H1 (cell line): Measurements from ENCODE around the gene CRISPLD2. TPM values are rescaled to one million over a fixed set of nuclear protein-coding genes. Genes with fewer than 3 reads are reported as not detected.

Source experiments
- POU5F1 ChIP-seq: IDR thresholded peaks from 2 replicates; pipeline ENCODE4 v1.6.1; 2011; ENCODE audit warnings: low read depth, mild to moderate bottlenecking, low read length, moderate library complexity
- SIX5 ChIP-seq: IDR thresholded peaks from 2 replicates; pipeline ENCODE4 v1.6.1; 2011; ENCODE audit warnings: mild to moderate bottlenecking, low read depth, low read length
- polyA plus RNA-seq, 7 experiments: library from polyadenylated mRNA; depleted of rRNA in 3 of 7; stranded (reverse) in 5 of 7; unstranded in 2 of 7; fragments of >200 nt in 5 of 7; fragments of 200-250 nt in 2 of 7; gene quantifications; 1 replicate in 5 of 7; 2 replicates in 1 of 7; 4 replicates in 1 of 7; pipeline versions ENCODE4 v1.2.1 to v1.2.3, GENCODE V29; 2011 to 2013; ENCODE audit warnings: missing spikeins in 2 of 7, mixed read lengths in 2 of 7
- total RNA-seq: library from RNA; stranded (reverse); fragmentation: NEBNext Ultra II Directional; extraction: Animal tissue kit (Norgen Biotek cat#: 25700); gene quantifications from 2 replicates; pipeline ENCODE4 v1.2.1, GENCODE V29; 2021

The CRISPLD2 gene
- total and polyA plus RNA-seq, 2 of the 8 experiments (the other 6 are each of a cell fraction or from before 2014, with no cell fraction given): 2.7 to 5.1 TPM

- no peak for TF ChIP-seq POU5F1
- TF ChIP-seq SIX5: no peak
Measured at GRCh38 chr16:84885342-84885910, 65.6 kb downstream of the CRISPLD2 start (continued).
